Measurements from ENCODE around the gene CDH11.

Gene CDH11

DNA sequence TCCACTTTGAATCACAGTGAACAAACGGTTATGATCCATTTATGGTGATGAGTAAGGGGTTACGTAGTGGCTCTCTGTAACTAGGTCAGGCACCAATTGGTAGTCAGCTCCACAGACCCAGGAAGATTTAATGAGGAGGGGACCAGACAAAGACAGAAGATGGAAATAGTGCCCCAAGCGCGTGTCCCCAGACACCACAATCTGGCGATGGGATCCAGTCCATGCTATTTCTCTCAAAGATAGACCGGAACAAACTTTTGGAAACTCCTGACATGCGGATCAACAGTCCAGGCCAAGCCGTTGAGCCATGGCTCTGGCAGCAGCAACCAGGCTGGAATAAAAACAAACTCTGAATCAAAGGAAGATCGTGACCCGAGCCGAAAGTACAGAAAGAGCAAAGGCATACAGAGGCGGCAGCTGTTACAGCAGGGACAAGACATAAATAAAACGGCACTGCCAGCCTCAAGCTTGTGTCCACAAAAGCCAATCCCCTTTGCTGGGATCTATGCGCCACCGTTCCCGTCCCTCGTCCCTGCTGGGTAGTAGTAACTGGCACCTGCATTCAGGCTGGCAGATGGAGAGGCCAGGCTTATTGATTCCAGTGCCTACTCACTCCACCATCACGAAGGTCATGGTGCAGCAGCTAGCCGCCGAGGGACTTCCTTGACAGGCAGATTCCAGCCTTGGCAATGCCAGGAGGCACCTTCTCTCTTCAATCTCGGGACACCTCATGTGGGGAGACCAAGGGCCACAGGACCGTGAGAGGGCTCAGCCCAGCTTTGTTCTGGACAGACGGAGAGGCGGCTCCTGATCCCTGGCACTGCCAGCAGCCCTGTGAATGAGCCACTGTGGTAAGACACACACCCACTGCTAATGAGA is 50.2 kb downstream of the CDH11 start:
- no peak for FAIRE-seq
- no peak for DNase-seq (ENCODE audit: insufficient read length, low spot score)

DNA sequence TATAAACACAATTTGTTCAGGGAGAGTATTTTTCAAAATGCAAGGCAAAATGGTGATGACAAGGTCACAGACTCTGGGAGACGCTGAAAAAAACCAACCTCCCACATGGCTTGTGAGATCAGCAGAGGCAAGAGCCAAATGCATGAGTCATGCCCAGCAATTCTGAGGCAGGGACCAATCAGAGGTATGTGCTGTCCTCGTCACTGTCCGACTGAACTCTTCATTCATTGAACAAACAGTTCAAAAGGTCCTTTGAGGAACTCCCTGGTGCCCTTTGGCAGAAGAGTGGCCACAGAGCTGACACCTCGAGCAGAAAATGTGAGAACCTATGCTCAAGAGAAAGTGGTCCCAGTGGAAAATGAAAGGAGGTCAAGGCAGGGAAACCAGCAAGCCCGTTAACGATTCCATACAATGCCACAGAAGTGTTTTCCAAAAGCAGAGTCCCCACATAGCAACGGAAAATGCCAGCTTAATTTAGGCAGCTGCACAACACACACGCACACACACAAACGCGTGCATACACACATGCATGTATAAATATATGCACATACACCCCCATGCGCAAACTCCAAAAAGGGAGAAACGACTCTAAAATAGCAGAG is 50.9 kb downstream of the CDH11 start:
- FAIRE-seq, result no peak

DNA sequence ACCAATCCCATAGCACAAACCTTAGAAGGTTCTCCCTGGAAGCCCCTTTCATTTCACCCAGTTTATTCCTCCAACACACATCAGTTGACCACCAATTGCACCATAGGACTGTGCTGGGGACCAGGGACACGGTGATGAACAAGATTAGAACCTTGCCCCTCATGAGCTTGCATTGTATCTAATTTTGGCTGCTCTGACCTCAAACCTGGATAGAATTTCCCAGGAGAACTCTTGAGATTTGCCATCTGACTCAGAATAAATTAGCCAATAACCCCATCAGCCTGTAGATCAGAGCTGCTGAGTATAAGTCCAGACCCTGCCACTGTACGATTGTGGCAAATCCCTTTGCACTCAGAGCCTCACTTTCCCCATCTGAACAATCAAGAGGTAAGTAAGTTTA is 52.1 kb downstream of the CDH11 start:
- no peak for DNase-seq (ENCODE audit: insufficient read length, low spot score)
- FAIRE-seq, result no peak

More for the DNA sequence above, 50.9 kb downstream of the CDH11 start:
- DNase-seq (ENCODE audit: insufficient read length, low spot score), result peak; percentile 27

DNA sequence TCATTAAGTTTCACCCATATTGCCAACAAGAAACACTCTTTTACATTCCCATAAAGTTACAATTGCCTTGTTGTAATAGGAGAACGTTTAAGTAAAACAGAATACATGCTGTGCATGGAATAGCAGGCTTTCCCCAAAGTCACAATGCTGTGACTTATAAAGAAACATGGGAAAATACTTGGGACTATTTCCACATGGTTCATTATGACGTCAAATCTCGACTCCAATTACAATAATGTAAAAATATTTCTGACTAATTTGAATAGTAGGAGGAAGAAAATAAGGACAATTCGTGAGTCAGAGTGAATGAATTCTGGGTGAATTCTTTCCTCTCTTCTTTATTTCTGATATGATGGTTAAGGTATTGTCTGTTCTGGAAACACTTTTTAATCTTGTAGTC is 52.8 kb downstream of the CDH11 start:
- DNase-seq (ENCODE audit: insufficient read length, low spot score), result no peak
- FAIRE-seq, result no peak

DNA sequence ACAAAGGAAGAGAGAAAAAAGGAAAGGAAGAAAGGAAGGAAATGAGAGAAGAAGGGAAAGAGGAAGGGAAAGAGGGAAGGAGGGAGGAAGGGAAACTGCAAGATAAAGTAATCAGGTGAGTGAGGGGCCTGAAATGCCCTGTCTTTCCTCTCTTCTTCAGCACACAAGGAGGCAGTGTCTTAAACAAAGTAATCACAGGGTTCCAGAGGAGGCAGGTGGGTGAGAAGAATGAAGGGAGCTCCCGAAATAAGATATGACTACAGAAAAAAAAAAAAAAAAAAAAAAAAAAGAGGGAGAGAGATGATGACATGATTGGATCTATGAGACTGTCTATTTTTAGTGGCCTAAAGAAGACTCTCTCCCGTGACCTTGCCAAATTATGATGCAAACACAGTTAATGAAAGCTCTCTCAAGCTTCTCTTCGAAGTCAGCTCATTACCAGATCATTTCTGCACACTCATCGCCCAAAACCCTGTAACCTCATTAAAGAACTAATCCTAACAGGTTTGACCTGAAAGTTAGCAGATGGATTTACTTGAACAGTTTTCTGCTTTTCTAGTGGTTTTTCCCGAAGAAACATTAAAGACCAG is 53.6 kb downstream of the CDH11 start:
- DNase-seq (ENCODE audit: insufficient read length, low spot score) (no peak), FAIRE-seq (no peak)

DNA sequence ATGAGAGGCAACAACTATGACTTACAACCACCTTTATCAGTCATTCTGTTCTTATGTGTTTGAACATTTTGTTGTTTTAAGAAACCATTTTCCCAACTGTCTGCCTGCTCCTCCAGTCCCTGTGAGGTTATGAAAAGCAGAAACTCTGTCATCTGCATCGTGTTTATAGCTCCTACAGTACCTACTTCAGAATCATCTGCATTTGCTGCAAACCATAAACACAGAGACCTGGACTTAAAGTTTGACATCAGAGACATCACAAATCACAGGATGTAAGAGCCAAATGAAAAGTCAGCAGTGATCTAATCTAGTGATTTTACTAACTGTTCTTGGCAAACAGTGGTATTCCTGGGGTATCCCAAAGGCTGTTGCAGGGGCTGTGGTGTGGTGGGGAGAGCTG is 55.2 kb downstream of the CDH11 start:
- FAIRE-seq (no peak), DNase-seq (ENCODE audit: insufficient read length, low spot score) (no peak)

DNA sequence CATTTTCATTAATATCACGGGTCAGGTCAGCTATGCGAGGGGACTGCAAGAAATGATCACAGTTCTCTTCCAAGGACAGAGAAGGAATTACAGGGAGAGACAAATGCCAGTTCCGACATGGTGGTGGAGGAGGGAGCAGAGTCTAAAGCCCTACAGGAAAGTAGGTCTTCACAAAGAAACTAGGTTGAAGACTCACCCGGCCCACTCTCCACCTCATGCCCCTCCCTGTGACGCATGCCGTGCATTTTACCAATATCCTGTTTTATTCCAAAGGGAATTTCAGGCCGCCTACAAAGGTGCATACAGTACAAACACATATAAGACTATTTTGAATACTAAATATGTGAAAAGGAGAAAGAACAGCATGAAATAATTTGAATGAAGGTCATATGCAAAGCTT is 56.8 kb downstream of the CDH11 start:
- FAIRE-seq (no peak), DNase-seq (ENCODE audit: insufficient read length, low spot score) (no peak)

DNA sequence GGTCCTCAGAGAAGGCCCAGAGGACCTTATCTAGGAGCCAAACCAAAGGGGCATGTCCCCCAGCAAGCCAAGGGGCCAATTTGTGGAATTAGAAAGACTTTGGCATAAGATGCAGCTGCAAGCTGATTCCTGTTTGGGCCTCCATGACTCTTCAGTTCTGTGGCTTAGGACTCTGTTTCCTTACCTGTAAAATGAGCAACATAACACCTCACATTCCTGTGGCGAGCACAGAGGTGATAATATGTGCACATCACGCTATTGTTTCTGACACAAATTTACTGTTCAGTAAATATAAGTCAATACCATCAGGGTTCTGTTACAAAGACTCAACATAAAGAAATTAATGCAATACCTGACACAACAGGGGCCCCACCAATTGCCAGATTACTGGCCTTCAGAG is 57.7 kb downstream of the CDH11 start:
- FAIRE-seq, result no peak
- no peak for DNase-seq (ENCODE audit: insufficient read length, low spot score)

DNA sequence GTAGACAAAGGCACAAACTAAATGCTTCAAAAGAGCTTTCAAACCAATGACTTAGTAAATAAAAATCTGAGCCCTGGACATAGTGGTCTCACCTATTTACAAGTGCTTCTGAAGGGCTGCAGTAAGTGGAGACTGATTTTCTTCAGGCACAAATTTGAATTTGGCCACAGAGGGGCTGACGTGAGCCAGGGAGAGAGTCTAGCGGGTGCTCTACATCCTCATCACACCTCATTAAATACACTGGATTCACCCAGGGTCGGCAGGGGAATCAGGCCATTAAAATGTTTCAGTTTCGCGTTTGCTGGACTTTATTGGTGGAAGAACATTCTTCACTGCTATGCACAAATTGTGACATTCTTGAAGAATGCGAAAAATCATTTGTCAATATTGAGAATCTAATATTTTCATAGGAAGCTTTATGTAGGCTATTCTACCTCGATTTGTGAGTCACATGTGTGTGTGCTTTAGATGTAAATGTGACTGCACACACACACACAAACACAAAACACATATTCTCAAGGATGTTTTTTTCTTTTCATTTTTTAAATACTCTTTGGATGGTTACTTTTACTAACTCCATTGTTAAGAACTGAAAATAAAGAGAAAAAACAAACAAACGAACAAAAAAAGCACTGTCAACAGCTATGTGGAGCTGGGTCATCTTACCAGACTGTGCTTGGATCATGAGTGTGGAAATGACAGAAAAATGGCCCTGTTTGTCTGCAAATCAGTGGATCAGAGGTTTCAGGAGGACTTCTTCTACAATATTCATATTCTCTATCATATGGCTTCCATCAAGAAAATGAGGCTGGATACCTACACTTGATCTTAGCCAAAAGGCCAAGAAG is 58.9 kb downstream of the CDH11 start:
- DNase-seq (ENCODE audit: insufficient read length, low spot score), result no peak
- FAIRE-seq, result no peak

DNA sequence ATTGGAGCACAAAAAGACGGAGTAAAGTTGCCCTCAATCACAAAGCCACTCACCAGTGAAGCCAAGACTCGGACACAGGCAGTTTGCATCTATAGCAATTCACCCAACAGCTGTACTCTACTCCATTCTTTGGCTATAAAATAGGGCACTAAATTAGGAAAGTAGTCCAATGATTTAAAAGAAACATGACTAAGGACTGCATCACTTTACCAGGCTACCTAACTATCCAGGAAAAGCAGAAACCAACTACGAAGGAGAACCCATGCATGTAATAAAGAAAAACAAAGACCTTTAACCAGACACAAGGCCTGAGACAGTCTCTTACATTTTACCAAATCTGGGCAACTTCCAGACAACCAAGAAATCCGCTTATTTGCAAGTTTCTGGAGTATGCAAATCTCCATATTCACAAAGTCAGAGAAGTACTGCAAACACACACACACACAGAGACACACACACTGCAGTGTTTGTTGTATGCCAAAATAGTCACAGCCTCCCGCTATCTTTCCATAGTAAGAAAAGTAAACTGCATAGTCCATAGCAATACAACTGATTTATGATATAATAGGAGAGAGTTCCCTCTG is 59.8 kb downstream of the CDH11 start:
- no peak for FAIRE-seq
- DNase-seq (ENCODE audit: insufficient read length, low spot score), result no peak

DNA sequence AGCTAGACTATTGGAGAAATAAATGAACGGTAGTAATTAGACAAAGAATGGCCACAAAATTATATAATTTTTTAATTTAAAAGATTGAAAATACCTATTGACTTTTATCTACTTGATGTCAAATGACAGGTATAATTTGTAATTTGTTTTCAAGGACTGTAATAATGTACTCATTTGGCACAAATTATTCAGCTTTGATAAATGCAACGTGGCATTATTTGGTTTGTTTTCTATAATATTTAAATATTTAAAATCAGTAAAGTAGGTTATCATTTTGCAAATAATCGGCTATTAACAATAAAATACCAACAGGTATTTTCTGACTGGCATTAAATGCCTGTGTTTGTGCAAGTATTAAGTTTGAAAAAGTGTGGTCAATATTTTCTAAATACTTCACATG is 60.6 kb downstream of the CDH11 start:
- no peak for DNase-seq (ENCODE audit: insufficient read length, low spot score)
- FAIRE-seq, result no peak

DNA sequence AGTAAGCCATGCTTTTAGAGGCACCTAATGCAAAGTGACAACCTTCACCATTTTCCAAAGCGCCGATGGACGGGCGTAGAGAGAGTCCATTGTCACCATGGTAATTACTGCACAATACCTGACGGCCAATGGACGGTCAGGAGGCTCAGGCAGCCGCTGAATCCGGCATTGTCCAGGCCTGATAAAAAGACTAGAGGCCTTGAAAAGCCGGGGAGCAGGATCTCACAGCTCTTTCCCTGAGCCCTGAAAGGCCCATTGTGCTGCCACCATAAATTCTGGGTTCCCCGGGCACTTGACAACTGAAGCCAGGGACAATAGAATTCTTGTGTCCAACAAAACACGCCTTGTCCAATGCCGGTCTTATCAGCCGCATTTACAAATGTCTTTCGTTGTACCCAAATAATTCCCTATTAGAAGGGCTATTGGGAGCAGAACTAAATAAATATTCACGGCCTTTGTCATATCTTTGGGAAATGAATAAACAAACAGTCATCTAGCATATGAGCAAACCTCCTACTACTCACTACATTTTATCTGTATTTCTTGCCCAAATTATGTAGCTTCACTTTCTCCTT is 62.4 kb downstream of the CDH11 start:
- FAIRE-seq (no peak), DNase-seq (ENCODE audit: insufficient read length, low spot score) (no peak)

DNA sequence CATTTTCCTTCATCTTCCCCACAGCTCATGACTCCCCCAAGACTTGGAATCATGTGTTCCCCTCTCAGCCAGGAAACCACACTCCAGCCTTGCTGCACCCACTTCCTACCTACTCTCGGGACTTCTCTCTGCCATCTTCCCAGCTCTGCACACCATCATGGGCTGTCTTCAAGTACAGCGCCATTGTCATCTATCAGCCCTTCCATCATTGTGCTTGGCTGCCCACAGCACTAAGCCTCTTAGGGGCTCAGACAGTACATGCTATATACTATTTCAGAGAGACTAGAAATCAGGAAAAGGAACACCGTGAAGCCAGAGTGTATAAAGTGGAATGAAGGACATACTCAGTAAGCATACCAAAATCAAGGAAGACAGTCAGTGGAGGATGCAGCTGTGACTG is 64.7 kb downstream of the CDH11 start:
- FAIRE-seq (no peak), DNase-seq (ENCODE audit: insufficient read length, low spot score) (no peak)

DNA sequence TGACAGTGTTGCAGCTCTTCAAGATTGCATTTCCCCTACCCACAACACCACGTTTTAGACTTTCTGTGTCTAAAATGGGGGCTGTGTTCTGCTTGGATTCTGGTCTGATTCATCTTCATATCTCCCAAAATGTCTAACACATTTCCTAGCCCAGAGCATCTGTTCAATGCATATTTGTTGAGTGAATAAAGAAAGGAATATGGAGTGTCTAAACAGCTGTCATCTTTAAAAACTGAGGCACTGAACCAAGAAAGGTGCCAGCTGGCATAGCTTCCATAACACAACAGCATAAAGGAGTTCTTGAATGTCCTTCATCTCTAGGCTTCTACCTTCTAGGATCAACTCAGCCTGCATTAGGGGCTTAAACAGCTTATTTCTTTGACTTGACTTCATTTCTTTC is 67.4 kb downstream of the CDH11 start:
- no peak for FAIRE-seq

DNA sequence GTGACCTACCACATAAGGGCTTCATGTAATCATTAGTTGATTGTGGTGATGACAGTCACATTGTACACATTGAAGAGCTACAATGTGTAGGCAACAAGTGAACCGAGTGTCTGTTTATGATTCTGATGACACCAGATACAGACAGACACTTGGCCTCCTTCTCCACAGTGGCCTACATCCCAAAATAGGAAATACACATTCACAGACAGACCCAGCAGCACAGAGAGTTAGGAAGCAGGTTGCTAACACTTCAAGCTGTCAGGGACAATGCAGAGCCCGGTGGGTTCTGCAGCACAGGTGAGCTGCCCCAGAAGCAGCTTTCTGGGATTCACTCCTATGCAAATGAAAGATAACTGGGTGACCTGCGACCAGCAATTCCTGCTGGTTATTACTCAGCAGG is 72.2 kb downstream of the CDH11 start:
- no peak for DNase-seq (ENCODE audit: insufficient read length, low spot score)
- no peak for FAIRE-seq

More for the DNA sequence above, 67.4 kb downstream of the CDH11 start:
- DNase-seq (ENCODE audit: insufficient read length, low spot score), result no peak

DNA sequence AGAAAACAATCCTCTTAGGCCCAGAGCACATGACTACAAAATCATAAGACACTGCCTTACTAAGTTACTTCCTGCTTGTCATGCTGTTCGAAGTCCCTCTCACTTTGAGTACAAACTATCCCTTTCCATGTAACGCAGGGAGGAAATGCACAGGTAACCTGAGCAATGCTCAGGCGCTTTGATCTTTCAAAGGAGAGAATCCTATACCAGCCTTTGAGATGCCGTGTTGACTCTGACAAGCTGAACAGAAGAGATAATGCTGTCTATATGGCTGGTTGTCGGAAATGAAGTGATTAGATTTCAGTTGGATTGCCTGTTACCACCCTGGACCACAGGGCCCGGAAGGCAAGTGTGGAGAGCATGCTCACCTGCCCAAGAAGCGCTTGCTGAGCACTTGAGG is 75.9 kb downstream of the CDH11 start:
- DNase-seq (ENCODE audit: insufficient read length, low spot score) (no peak), FAIRE-seq (no peak)

DNA sequence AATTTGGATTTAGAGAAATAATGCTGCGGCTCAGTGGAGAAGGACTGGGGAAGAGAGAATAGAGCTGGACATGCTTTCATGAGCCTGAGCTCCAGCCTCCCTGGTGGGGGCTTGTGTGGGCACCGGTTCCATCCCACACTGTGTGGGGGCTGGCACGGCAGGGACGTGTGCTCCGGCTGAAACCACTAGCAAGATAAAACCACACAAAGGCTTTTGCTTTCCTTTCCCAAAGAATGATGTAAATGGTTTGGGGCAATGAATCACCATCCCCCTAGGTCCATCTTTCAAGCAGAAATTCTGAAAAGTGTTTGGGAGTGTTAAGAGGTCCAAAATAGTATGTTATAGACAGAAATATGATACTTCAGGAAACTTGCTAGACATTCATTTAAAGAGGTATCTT is 77.0 kb downstream of the CDH11 start:
- FAIRE-seq (no peak), DNase-seq (ENCODE audit: insufficient read length, low spot score) (no peak)

DNA sequence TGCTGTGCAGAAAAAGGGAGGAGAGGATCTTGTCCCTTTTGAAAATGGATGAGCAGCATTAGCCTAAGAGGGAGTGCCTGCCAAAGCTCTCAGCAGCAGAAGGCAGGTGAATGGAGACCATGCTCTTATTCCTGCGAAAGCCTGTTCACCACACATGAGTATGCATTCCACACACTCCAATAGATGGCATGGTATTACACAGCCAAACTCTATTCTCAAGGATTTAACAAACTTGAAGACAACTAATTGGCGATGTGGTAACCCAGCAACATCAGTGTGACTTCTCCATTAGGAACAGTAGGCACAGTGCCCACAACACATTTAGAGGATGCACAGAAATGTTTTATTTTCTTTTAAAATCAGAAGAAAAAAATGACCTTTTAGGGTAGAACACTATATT is 77.8 kb downstream of the CDH11 start:
- FAIRE-seq (no peak), DNase-seq (ENCODE audit: insufficient read length, low spot score) (no peak)

DNA sequence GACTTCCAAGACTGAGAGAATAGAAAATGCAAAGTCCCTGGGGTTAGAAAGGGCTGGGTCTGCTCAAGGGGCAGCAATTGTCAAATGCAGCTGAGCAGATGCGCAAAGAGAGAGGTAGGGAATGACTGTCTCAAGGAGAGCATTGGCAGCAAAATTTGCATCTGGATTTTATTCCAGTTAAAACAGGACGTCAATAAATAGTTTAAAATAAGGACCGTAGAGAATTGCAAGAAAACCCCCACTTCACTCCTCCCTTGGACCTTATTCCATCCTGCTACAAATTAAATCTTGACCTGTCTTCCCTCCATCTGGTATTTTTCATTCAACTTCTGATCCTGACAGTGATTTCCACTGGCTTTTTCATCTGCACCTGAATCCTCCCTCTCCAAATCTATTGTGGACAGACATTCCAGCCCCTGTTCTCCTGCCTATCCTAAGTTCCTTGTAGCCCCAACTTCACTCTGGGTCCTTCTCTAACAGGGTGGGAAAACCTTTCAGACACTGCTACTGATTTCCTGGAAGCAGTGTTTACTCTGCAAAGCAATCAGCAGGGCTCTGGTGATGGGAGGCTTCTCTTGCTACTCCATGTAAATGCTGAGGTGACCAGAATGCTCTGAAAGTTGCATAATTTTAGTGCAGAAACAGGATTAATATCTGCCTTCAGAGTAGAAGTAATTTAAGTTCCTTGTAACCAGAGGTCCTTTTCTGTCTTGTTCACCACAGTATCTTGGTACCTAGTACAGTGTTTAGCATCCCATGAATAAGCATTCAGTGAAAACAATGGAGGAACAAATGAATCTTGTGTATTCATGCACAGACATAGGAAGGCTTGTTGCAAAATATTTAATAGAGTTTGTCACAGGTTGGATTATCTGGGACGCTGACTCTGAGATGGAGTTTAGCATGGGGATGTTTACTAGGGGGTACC is 79.2 kb downstream of the CDH11 start:
- DNase-seq (ENCODE audit: insufficient read length, low spot score) (no peak), FAIRE-seq (no peak)
